Spleen (tissue), 13 donors: ENCODE results near the gene HAUS1. TPM values are rescaled to one million over a fixed set of nuclear protein-coding genes. Genes with fewer than 3 reads are reported as not detected.

Source experiments
- DNase-seq: peaks from one replicate; pipeline ENCODE4 v3.0.0-alpha.2; 2020
- H3K27ac ChIP-seq, 8 donors: fragments of 200-600 bp; sonication (generic) in 7 of 8; 1 replicate in 4 of 8; 2 replicates in 4 of 8; pipeline versions ENCODE4 v1.5.0 to v1.8.0; 2016 to 2021; ENCODE audit warnings: inconsistent platforms in 4 of 8, mild to moderate bottlenecking in 4 of 8, moderate library complexity in 1 of 8
- H3K27me3 ChIP-seq, 7 donors: fragments of 200-600 bp; sonication (generic) in 6 of 7; replicated peaks in 1 of 7; 1 replicate in 4 of 7; 2 replicates in 3 of 7; pipeline versions ENCODE4 v1.5.0 to v1.8.0; 2016 to 2021; ENCODE audit warnings: inconsistent platforms in 3 of 7, mild to moderate bottlenecking in 1 of 7
- H3K36me3 ChIP-seq, 6 donors: fragments of 200-600 bp; sonication (generic) in 5 of 6; 1 replicate in 4 of 6; 2 replicates in 2 of 6; pipeline versions ENCODE4 v1.5.0 to v1.8.0; 2016 to 2021; ENCODE audit warnings: inconsistent platforms in 2 of 6
- H3K4me1 ChIP-seq, 6 donors: fragments of 200-600 bp; sonication (generic) in 5 of 6; 1 replicate in 3 of 6; 2 replicates in 3 of 6; pipeline versions ENCODE4 v1.5.0 to v1.8.0; 2016 to 2021; ENCODE audit warnings: inconsistent platforms in 3 of 6
- H3K4me3 ChIP-seq, 8 donors: fragments of 200-600 bp; sonication (generic) in 7 of 8; 1 replicate in 4 of 8; 2 replicates in 4 of 8; pipeline versions ENCODE4 v1.5.0 to v1.8.0; 2016 to 2021; ENCODE audit warnings: inconsistent platforms in 4 of 8, mild to moderate bottlenecking in 4 of 8, moderate library complexity in 2 of 8
- H3K9me3 ChIP-seq, 8 donors: fragments of 200-600 bp; sonication (generic) in 7 of 8; 1 replicate in 4 of 8; 2 replicates in 4 of 8; pipeline versions ENCODE4 v1.5.0 to v1.8.0; 2016 to 2021; ENCODE audit warnings: inconsistent platforms in 4 of 8
- POLR2A ChIP-seq, 3 donors: fragments of 450-650 bp; IDR thresholded peaks; one replicate each; pipeline ENCODE4 v1.5.1; 2017; ENCODE audit warnings: antibody characterized with exemption in 3 of 3, mild to moderate bottlenecking in 1 of 3
- POLR2AphosphoS5 ChIP-seq, 3 donors: sonication (generic); formaldehyde crosslinking; IDR thresholded peaks; one replicate each; pipeline ENCODE4 v1.5.1; 2017; ENCODE audit warnings: antibody characterized with exemption in 3 of 3
- WGBS, 5 donors: extraction: QIAGEN DNeasy Blood & Tissue Kit in 3 of 5; methylation state at CpG; one replicate each; pipeline versions ENCODE4 v1.1.5 to v1.1.7; 2013 to 2018; 5-methylcytosine and 5-hydroxymethylcytosine counted together
- intact Hi-C: fragments of 100-400 bp; cut with DNase I; formaldehyde crosslinking; loops from one replicate; pipeline ENCODE4 v1.15.0; 2023; ENCODE audit warnings: low total_unique reads
- long read RNA-seq, 2 donors: transcript quantifications; one replicate each; lab custom pipeline, GENCODE V29; 2026
- polyA plus RNA-seq, 3 donors: library from polyadenylated mRNA; stranded (reverse); fragments of 200-250 nt; gene quantifications; one replicate each; pipeline ENCODE4 v1.2.1, GENCODE V29; 2013
- total RNA-seq, 7 donors: library from RNA; depleted of rRNA in 3 of 7; stranded (reverse); fragments of >200 nt in 3 of 7; fragmentation: NEBNext Ultra II Directional in 4 of 7; extraction: Animal tissue kit (Norgen Biotek cat#: 25700) in 4 of 7; gene quantifications; one replicate each; pipeline versions ENCODE4 v1.1.0 to v1.2.1, GENCODE V29; 2016 to 2021
- TF ChIP-seq, protein P1 (sequence below), 11 experiments: fragments of 200-600 bp in 7 of 11; fragments of 450-650 bp in 4 of 11; sonication (generic) in 4 of 11; IDR thresholded peaks in 8 of 11; conservative IDR thresholded peaks in 3 of 11; 1 replicate in 7 of 11; 2 replicates in 4 of 11; pipeline versions ENCODE4 v1.4.0 to v1.8.0; 2016 to 2021; ENCODE audit warnings: antibody characterized with exemption in 11 of 11, inconsistent platforms in 4 of 11, mild to moderate bottlenecking in 1 of 11
- donor health status: healthy with polysubstance abuse.
- donor health status: DM: no; HTN: no; CAD: no; lungs with moderate emphysema.
- donor health status: DM: no; HTN: no; CAD: no.
- donor health status: Bipolar disorder and iron deficiency.
- donor health status: healthy.
- donor health status: DM: no; HTN: no; CAD: no.
- donor health status: DM: yes; HTN: yes; CAD: no.

Gene HAUS1, protein sequence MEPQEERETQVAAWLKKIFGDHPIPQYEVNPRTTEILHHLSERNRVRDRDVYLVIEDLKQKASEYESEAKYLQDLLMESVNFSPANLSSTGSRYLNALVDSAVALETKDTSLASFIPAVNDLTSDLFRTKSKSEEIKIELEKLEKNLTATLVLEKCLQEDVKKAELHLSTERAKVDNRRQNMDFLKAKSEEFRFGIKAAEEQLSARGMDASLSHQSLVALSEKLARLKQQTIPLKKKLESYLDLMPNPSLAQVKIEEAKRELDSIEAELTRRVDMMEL
- total RNA-seq (10 to 100 TPM; 15.6 to 21.6 (median 17.8) TPM), polyA plus RNA-seq (10 to 100 TPM; 31.4 to 44.9 (median 34.6) TPM)
- long read RNA-seq, donor 1, transcript HAUS1-201 (9 exons, 1,125 nt) = major isoform, 20 of 22 reads
- long read RNA-seq, donor 1, partial matches to known transcripts = 0 of 22 reads
- long read RNA-seq, donor 1, other reads (novel, unspliced or antisense) = 0 of 22 reads
- long read RNA-seq, donor 2, transcript HAUS1-201 (9 exons, 1,125 nt) = major isoform, 5 of 6 reads
- long read RNA-seq, donor 2, partial matches to known transcripts = 0 of 6 reads
- long read RNA-seq, donor 2, other reads (novel, unspliced or antisense) = 0 of 6 reads

DNA sequence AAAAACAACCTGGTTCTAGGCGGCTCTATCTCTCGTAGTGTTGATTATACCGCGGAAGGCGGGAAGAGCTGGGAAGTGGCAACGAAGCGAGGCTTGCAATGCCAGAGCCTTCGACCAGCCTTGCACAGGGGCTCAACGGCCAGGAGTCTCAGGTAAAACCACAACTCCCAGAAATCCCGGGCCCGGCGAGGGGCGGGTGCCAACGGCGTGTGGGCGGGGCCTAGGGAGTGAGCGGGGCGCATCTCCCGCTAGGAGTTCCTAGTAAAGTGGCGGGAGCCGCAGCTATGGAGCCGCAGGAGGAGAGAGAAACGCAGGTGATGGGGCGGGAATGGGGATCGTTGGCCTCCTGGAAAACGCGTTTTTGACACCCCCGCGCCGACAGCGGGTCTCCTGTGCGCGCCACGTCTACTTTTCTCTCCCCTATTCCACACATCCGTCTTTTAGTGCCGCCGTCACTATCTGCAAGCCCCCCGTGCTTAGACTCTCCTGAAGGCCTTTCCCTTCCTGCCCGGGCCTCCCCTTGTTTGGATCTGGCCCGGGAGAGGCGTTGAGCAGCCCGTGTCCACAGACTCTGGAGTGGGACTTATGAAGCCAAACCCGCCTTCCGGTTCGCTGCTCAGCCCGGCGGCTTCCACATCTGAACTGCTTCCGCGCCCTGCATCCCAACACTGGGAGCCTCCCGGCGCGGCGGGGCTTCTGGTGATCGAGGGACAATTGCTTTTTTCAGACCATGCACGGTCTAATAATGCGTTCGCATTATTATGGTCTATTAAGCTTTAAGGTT is at the start of gene HAUS1:
HAUS1 (plus strand) TSS at position 258 of the 784 bp plus-strand sequence; CDS start at position 285, 27 bp downstream.
- Histone ChIP-seq H3K4me1 (peaks cover 6 to 42% (median 21%) of the 10 kb centered on the region in 6 donors), H3K9me3 (no peaks in the 10 kb centered on the region), H3K27ac (peak within 1 kb of the TSS; percentile 62 to 92 (median 86)), H3K27me3 (no peaks in the 10 kb centered on the region), H3K4me3 (peak within 1 kb of the TSS; percentile 59 to 95 (median 86)), H3K36me3 (peaks cover 0 to 36% (median 4%) of the 10 kb centered on the region in 6 donors)
- WGBS, 5 donors = 0 to 1% (median 0%) methylated on average over 54 to 57 of the region's 57 CpGs
- peak; percentile 81 to 87 (median 86) for TF ChIP-seq POLR2AphosphoS5 (IDR thresholded peaks at IDR 0.05)
- TF ChIP-seq, protein P1, sequence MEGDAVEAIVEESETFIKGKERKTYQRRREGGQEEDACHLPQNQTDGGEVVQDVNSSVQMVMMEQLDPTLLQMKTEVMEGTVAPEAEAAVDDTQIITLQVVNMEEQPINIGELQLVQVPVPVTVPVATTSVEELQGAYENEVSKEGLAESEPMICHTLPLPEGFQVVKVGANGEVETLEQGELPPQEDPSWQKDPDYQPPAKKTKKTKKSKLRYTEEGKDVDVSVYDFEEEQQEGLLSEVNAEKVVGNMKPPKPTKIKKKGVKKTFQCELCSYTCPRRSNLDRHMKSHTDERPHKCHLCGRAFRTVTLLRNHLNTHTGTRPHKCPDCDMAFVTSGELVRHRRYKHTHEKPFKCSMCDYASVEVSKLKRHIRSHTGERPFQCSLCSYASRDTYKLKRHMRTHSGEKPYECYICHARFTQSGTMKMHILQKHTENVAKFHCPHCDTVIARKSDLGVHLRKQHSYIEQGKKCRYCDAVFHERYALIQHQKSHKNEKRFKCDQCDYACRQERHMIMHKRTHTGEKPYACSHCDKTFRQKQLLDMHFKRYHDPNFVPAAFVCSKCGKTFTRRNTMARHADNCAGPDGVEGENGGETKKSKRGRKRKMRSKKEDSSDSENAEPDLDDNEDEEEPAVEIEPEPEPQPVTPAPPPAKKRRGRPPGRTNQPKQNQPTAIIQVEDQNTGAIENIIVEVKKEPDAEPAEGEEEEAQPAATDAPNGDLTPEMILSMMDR (IDR thresholded peaks at IDR 0.05 in 8 of 11, conservative IDR thresholded peaks at IDR 0.05 in 3 of 11) = peak in 1 of 11 experiments; percentile 27
- TF ChIP-seq POLR2A (IDR thresholded peaks at IDR 0.05) = peak in 1 of 3 donors; percentile 22
- intact Hi-C loops = no loop called here
- DNase-seq = peak; percentile 97

DNA sequence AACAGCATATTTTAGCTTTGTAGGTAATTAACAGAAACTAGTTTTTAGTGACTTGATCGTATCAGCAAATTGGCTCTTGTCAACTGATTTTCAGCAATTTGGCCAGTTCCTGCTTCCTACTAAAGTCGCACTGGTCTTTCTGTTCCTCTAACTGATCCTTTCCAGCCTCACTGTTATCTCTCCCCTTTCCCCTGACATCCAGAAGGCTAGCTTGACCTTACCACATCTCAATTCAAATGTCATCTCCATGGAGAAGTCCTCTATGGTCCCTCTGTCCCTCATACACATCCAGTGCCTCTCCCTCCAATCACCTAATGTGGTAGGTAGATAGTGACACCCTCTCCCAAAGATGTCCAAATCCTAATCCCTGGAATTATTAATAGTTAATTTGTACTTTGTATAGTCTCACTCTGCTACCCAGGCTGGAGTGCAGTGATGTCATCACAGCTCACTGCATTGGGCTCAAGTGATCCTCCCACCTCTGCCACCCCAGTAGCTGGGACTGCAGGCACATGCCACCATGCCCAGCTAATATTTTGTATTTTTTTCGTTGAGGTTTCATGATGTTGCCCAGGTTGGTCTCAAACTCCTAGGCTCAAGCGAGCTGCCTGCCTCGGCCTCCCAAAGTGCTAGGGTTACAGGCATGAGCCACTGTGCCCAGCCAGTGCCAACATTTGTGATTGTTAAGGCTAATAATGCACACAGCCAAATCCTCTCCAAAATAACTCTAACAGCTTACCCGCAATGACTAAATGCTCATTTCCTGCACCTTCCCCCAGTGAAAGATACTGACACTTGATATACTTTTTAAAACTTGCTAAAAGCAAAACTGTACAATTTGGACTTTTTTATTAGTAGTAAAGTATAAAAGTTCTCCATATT is 49.0 kb upstream of the HAUS1 start:
- Histone ChIP-seq H3K4me3 (no peak overlapping the region), H3K36me3 (peaks cover 0 to 11% (median 0%) of the 10 kb centered on the region in 6 donors), H3K4me1 (peaks cover 15 to 80% (median 43%) of the 10 kb centered on the region in 6 donors), H3K27ac (peak overlapping the region; percentile 64 to 82 (median 71)), H3K9me3 (no peaks in the 10 kb centered on the region), H3K27me3 (no peaks in the 10 kb centered on the region)
- intact Hi-C loops = no loop called here
- 36 to 44% (median 39%) methylated on average over 6 of the region's 6 CpGs for WGBS, 5 donors
- no peak for DNase-seq
- TF ChIP-seq, protein P1 (IDR thresholded peaks at IDR 0.05 in 8 of 11, conservative IDR thresholded peaks at IDR 0.05 in 3 of 11) = no peak
- TF ChIP-seq POLR2A (IDR thresholded peaks at IDR 0.05) (no peak), POLR2AphosphoS5 (IDR thresholded peaks at IDR 0.05) (no peak)

DNA sequence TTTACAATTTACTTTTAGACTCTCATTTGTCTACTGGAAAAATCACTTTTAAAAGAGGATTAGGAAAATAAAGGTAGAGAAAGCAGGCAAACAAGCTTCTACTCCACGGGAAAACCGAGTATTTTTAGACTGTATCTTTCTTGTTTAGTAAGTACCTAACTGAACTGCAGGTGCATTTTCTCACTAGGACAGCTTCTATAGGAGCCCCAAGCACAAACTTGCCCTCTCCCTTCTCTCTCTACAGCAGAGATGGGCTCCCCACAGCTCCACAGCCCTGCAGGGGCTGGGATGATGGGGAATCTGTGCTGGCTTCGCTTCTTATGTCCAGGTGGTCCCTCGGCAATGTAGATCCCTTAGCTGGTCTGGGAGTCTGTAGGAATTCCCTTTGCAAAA is 48.4 kb upstream of the HAUS1 start:
- 45 to 51% (median 49%) methylated on average over 4 of the region's 4 CpGs for WGBS, 5 donors
- intact Hi-C loops = no loop called here
- Histone ChIP-seq H3K27me3 (no peaks in the 10 kb centered on the region), H3K4me3 (no peak overlapping the region), H3K9me3 (no peaks in the 10 kb centered on the region), H3K27ac (peak overlapping the region; percentile 64 to 82 (median 71)), H3K4me1 (peaks cover 16 to 87% (median 47%) of the 10 kb centered on the region in 6 donors), H3K36me3 (peaks cover 0 to 11% (median 0%) of the 10 kb centered on the region in 6 donors)
- no peak for DNase-seq
- no peak for TF ChIP-seq POLR2AphosphoS5 (IDR thresholded peaks at IDR 0.05)
